Panc1 (cell line): ENCODE data around the gene GRID1. TPM values are rescaled to one million over a fixed set of nuclear protein-coding genes. Genes with fewer than 3 reads are reported as not detected.

Experiments used
- ATAC-seq: fragments of 200-7000 bp; cut with Tn5 transposase; 2 replicates; pipeline ENCODE4 v1.9.1; 2020; ENCODE audit warnings: mild to moderate bottlenecking, moderate library complexity
- BruUV-seq: library from RNA; stranded (reverse); fragments of 400-500 nt; replicated peaks from 2 replicates; lab custom pipeline; 2021; lab: Mats Ljungman, UMichigan
- CTCF ChIA-PET: fragments of 300-600 bp; sonication (Branson Sonifier 250); formaldehyde crosslinking; loops from one replicate; lab custom pipeline; 2022; ENCODE audit warnings: antibody characterized with exemption; lab: Charles Lee
- POLR2A ChIA-PET: fragments of 300-600 bp; sonication (Branson Sonifier 250); formaldehyde crosslinking; loops from one replicate; lab custom pipeline; 2022; ENCODE audit warnings: antibody characterized with exemption; lab: Charles Lee
- DNase-seq: peaks from one replicate; pipeline ENCODE4 v3.0.0-alpha.2; 2010; ENCODE audit warnings: low read depth, low spot score
- H3K27ac ChIP-seq: 2 replicates; pipeline ENCODE4 v1.5.1; 2011; ENCODE audit warnings: mild to moderate bottlenecking, low read length, inconsistent platforms
- H3K27me3 ChIP-seq: fragments of 200-500 bp; sonication (Bioruptor generic); 2 replicates; pipeline ENCODE4 v1.6.0; 2014; ENCODE audit warnings: low read length, inconsistent platforms; ENCODE audit not compliant: control insufficient read depth, insufficient read depth
- H3K36me3 ChIP-seq: fragments of 200-500 bp; sonication (Bioruptor generic); 2 replicates; pipeline ENCODE4 v1.5.1; 2014; ENCODE audit warnings: inconsistent platforms, mild to moderate bottlenecking, low read length, moderate library complexity; ENCODE audit not compliant: control insufficient read depth, insufficient read depth
- H3K4me1 ChIP-seq: 2 replicates; pipeline ENCODE4 v1.5.1; 2011; ENCODE audit warnings: inconsistent platforms, mild to moderate bottlenecking, low read length, moderate library complexity; ENCODE audit not compliant: control insufficient read depth, insufficient read depth
- H3K4me3 ChIP-seq, 2 experiments: 2 replicates each; pipeline ENCODE4 v1.5.1; 2011 to 2012; ENCODE audit warnings: low read depth in 2 of 2, low read length in 2 of 2, mild to moderate bottlenecking in 2 of 2, inconsistent platforms in 1 of 2, moderate library complexity in 1 of 2
- H3K9me3 ChIP-seq: fragments of 200-500 bp; sonication (Bioruptor generic); 2 replicates; pipeline ENCODE4 v1.5.1; 2014; ENCODE audit warnings: low read depth, mild to moderate bottlenecking, inconsistent platforms, low read length, moderate library complexity; ENCODE audit not compliant: control insufficient read depth, insufficient read depth
- CTCF ChIP-seq: fragments of 450-650 bp; IDR thresholded peaks from 2 replicates; pipeline ENCODE4 v1.5.1; 2017; ENCODE audit warnings: mild to moderate bottlenecking
- POLR2AphosphoS5 ChIP-seq: IDR thresholded peaks from 2 replicates; pipeline ENCODE4 v1.6.1; 2012; ENCODE audit warnings: mild to moderate bottlenecking, low read depth, low read length, moderate library complexity
- REST ChIP-seq, 2 experiments: IDR thresholded peaks; 2 replicates each; pipeline ENCODE4 v1.6.1; 2011 to 2012; ENCODE audit warnings: low read depth in 2 of 2, control low read depth in 1 of 2, low read length in 1 of 2, mild to moderate bottlenecking in 1 of 2, moderate library complexity in 1 of 2; ENCODE audit not compliant: insufficient read depth in 1 of 2
- SIN3A ChIP-seq: IDR thresholded peaks from 2 replicates; pipeline ENCODE4 v1.6.1; 2012; ENCODE audit warnings: low read depth, mild to moderate bottlenecking, low read length, moderate library complexity, borderline replicate concordance; ENCODE audit not compliant: insufficient read depth
- TCF7L2 ChIP-seq: IDR thresholded peaks from 2 replicates; pipeline ENCODE4 v1.6.1; 2011; ENCODE audit warnings: mild to moderate bottlenecking, low read depth, low read length, inconsistent platforms
- in situ Hi-C: cut with HindIII; loops from 2 replicates; pipeline ENCODE4 v1.10.0; 2016; ENCODE audit warnings: low sequenced_read_pairs, low pct_unique_long_range_greater_than_20kb
- intact Hi-C: fragments of 100-400 bp; cut with micrococcal nuclease; formaldehyde crosslinking; loops from one replicate; pipeline ENCODE4 v1.10.0; 2022; ENCODE audit not compliant: unreplicated experiment
- total RNA-seq: library from RNA; stranded (reverse); gene quantifications from one replicate; pipeline ENCODE4 v1.2.1, GENCODE V29; 2021; ENCODE audit not compliant: unreplicated experiment

The GRID1 gene
- total RNA-seq, 1 experiment from 2014 or later: 2.3 TPM

GRCh38 chr10:86063341-86063740 is 303.3 kb downstream of the GRID1 start:
- intact Hi-C loops (no loop called here), in situ Hi-C loops (no loop called here)
- DNase-seq (no peak), ATAC-seq (no peak)
- Histone ChIP-seq H3K27ac (no peak overlapping the region), H3K36me3 (no peaks in the 10 kb centered on the region), H3K9me3 (no peaks in the 10 kb centered on the region), H3K27me3 (peaks cover 7% of the 10 kb centered on the region), H3K4me3 (no peak overlapping the region), H3K4me1 (no peaks in the 10 kb centered on the region)
- ChIA-PET POLR2A (no interaction called here), CTCF (no interaction called here)
- TF ChIP-seq POLR2AphosphoS5: no peak
- TF ChIP-seq TCF7L2: no peak
- BruUV-seq: no TSS peak

DNA sequence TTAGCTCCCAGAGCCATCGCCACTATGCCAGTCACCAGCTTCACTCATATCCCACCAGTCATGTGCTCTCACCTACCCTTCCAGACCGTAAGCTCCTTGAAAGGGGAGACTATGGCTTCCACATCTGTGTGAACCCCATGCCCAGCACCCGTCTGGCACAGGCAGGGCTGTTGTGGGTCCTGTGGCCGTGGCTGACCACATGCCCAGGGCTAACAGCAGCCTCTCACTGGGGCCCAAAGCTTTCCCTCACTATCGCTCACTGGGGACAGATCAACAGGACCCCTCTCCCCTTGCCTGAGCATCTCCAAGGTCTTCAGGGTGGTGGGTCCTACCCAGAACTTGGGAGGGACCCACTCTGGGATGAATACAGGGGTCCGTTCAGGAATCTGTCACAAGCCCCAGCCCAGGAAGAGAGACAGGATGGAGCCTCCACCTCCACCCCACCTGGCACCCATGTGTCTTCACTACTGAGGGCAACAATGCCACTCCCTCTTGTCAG is 303.9 kb downstream of the GRID1 start:
- ChIA-PET CTCF (no interaction called here), POLR2A (no interaction called here)
- intact Hi-C loops: no loop called here
- H3K27ac ChIP-seq: no peak overlapping the region
- H3K9me3 ChIP-seq: no peaks in the 10 kb centered on the region
- TF ChIP-seq CTCF: no peak
- TF ChIP-seq TCF7L2: no peak
- no peak for TF ChIP-seq SIN3A
- no peak for TF ChIP-seq POLR2AphosphoS5
- in situ Hi-C loops: no loop called here
- H3K4me1 ChIP-seq: no peaks in the 10 kb centered on the region
- H3K27me3 ChIP-seq: peaks cover 7% of the 10 kb centered on the region
- no TSS peak for BruUV-seq
- no peak overlapping the region for H3K4me3 ChIP-seq
- H3K36me3 ChIP-seq: no peaks in the 10 kb centered on the region
- no peak for DNase-seq
- no peak for ATAC-seq

GRCh38 chr10:86062198-86062550 is 304.4 kb downstream of the GRID1 start:
- no peaks in the 10 kb centered on the region for H3K9me3 ChIP-seq
- no peak overlapping the region for H3K4me3 ChIP-seq
- peaks cover 7% of the 10 kb centered on the region for H3K27me3 ChIP-seq
- ATAC-seq (no peak), DNase-seq (no peak)
- no peak overlapping the region for H3K27ac ChIP-seq
- H3K36me3 ChIP-seq: no peaks in the 10 kb centered on the region
- intact Hi-C loops (no loop called here), in situ Hi-C loops (no loop called here)
- H3K4me1 ChIP-seq: no peaks in the 10 kb centered on the region
- BruUV-seq: no TSS peak
- TF ChIP-seq REST (IDR thresholded peaks at IDR 0.05; ENCODE audit: insufficient read depth in 1 of 2, low read depth in 2 of 2, low read length in 1 of 2) (no peak), TCF7L2 (no peak), SIN3A (no peak), CTCF (no peak), POLR2AphosphoS5 (no peak)
- ChIA-PET CTCF (no interaction called here), POLR2A (no interaction called here)
